ENCODE results near the gene ARSI.

Gene ARSI

GRCh38 chr5:150319484-150319790 lies 16.7 kb upstream of the ARSI start:
- no peaks in the 10 kb centered on the region for H3K9me3 ChIP-seq (ENCODE audit: severe bottlenecking)
- no peaks in the 10 kb centered on the region for H3K36me3 ChIP-seq (ENCODE audit: low read depth)
- H3K4me1 ChIP-seq (ENCODE audit: insufficient read depth, poor library complexity, severe bottlenecking) = peaks cover 63% of the 10 kb centered on the region
- TF ChIP-seq CTCF (IDR thresholded peaks at IDR 0.05; ENCODE audit: poor library complexity, severe bottlenecking) = no peak
- peak overlapping the region; percentile 93 for H3K27ac ChIP-seq (ENCODE audit: poor library complexity, severe bottlenecking)
- no peak for ATAC-seq (ENCODE audit: low read depth)
- DNase-seq (ENCODE audit: low spot score) = no peak
- H3K4me3 ChIP-seq (ENCODE audit: severe bottlenecking) = no peak overlapping the region
- no peaks in the 10 kb centered on the region for H3K27me3 ChIP-seq (ENCODE audit: insufficient read depth, poor library complexity, severe bottlenecking)

GRCh38 chr5:150318613-150319483 lies 16.1 kb upstream of the ARSI start:
- no peaks in the 10 kb centered on the region for H3K27me3 ChIP-seq (ENCODE audit: insufficient read depth, poor library complexity, severe bottlenecking)
- H3K4me1 ChIP-seq (ENCODE audit: insufficient read depth, poor library complexity, severe bottlenecking) = peaks cover 63% of the 10 kb centered on the region
- TF ChIP-seq CTCF (IDR thresholded peaks at IDR 0.05; ENCODE audit: poor library complexity, severe bottlenecking) = no peak
- no peak overlapping the region for H3K4me3 ChIP-seq (ENCODE audit: severe bottlenecking)
- no peaks in the 10 kb centered on the region for H3K36me3 ChIP-seq (ENCODE audit: low read depth)
- H3K27ac ChIP-seq (ENCODE audit: poor library complexity, severe bottlenecking) = peak overlapping the region; percentile 93
- H3K9me3 ChIP-seq (ENCODE audit: severe bottlenecking) = no peaks in the 10 kb centered on the region
- DNase-seq (ENCODE audit: low spot score) = peak; percentile 90
- peak; percentile 54 for ATAC-seq (ENCODE audit: low read depth)

- no peaks in the 10 kb centered on the region for H3K36me3 ChIP-seq (ENCODE audit: low read depth)
- no peak for TF ChIP-seq CTCF (IDR thresholded peaks at IDR 0.05; ENCODE audit: poor library complexity, severe bottlenecking)
- H3K9me3 ChIP-seq (ENCODE audit: severe bottlenecking) = no peaks in the 10 kb centered on the region
- peaks cover 58% of the 10 kb centered on the region for H3K4me1 ChIP-seq (ENCODE audit: insufficient read depth, poor library complexity, severe bottlenecking)
- no peak overlapping the region for H3K4me3 ChIP-seq (ENCODE audit: severe bottlenecking)
- peak; percentile 85 for ATAC-seq (ENCODE audit: low read depth)
- H3K27ac ChIP-seq (ENCODE audit: poor library complexity, severe bottlenecking) = peak overlapping the region; percentile 93
- H3K27me3 ChIP-seq (ENCODE audit: insufficient read depth, poor library complexity, severe bottlenecking) = no peaks in the 10 kb centered on the region
- peak; percentile 98 for DNase-seq (ENCODE audit: low spot score)
Observed at GRCh38 chr5:150317048-150318003, 14.6 kb upstream of the ARSI start.

GRCh38 chr5:150316320-150316719 lies 13.6 kb upstream of the ARSI start:
- Histone ChIP-seq H3K4me3 (ENCODE audit: severe bottlenecking) (no peak overlapping the region), H3K27me3 (ENCODE audit: insufficient read depth, poor library complexity, severe bottlenecking) (no peaks in the 10 kb centered on the region), H3K36me3 (ENCODE audit: low read depth) (no peaks in the 10 kb centered on the region), H3K9me3 (ENCODE audit: severe bottlenecking) (no peaks in the 10 kb centered on the region), H3K4me1 (ENCODE audit: insufficient read depth, poor library complexity, severe bottlenecking) (peaks cover 49% of the 10 kb centered on the region), H3K27ac (ENCODE audit: poor library complexity, severe bottlenecking) (peak overlapping the region; percentile 93)
- ATAC-seq (ENCODE audit: low read depth) = no peak
- TF ChIP-seq CTCF (IDR thresholded peaks at IDR 0.05; ENCODE audit: poor library complexity, severe bottlenecking) = no peak
- no peak for DNase-seq (ENCODE audit: low spot score)
